ENCODE data around the gene PLXNB3.

GRCh38 chrX:153770601-153771414 lies 6.8 kb downstream of the PLXNB3 start:
- TF ChIP-seq POLR2A (IDR thresholded peaks at IDR 0.05): no peak
- no peak for TF ChIP-seq CTCF (IDR thresholded peaks at IDR 0.05)
